Aorta (tissue), 4 donors: ENCODE measurements around the gene IGSF9B. TPM values are rescaled to one million over a fixed set of nuclear protein-coding genes. Genes with fewer than 3 reads are reported as not detected.

ENCODE experiments used
- polyA plus RNA-seq, 2 donors: library from polyadenylated mRNA; stranded (reverse); fragments of 200-250 nt; gene quantifications; one replicate each; pipeline ENCODE4 v1.2.3, GENCODE V29; 2013
- total RNA-seq, 2 donors: library from RNA; stranded (reverse); fragmentation: NEBNext Ultra II Directional; extraction: Animal tissue kit (Norgen Biotek cat#: 25700); gene quantifications; one replicate each; pipeline ENCODE4 v1.2.1, GENCODE V29; 2021
- donor health status: healthy with polysubstance abuse.
- donor health status: Bipolar disorder and iron deficiency.
- donor health status: DM: no; HTN: no; CAD: no.
- donor health status: DM: yes; HTN: yes; CAD: no.

Gene IGSF9B
- total and polyA plus RNA-seq, 4 donors = 6.5 to 93.9 (median 44.7) TPM

Other genes starting within 250 kb of the IGSF9B start
- not detected for gene SPATA19, start 111.5 kb downstream of the IGSF9B start, total RNA-seq
- gene SPATA19, start 111.5 kb downstream of the IGSF9B start, polyA plus RNA-seq = not detected
- gene JAM3, start 112.1 kb upstream of the IGSF9B start, total RNA-seq = 100 to 1,000 TPM in 1 of 2 donors, 10 to 100 TPM in 1; 94.9 to 102 TPM
- gene JAM3, start 112.1 kb upstream of the IGSF9B start, polyA plus RNA-seq = 10 to 100 TPM; 22.2 to 56.8 TPM